ENCODE data around the gene CHCHD6. TPM values are rescaled to one million over a fixed set of nuclear protein-coding genes. Genes with fewer than 3 reads are reported as not detected.

CHCHD6 gene
- total RNA-seq, 4 donors from 2014 or later = 7.5 to 21.9 (median 16.3) TPM

GRCh38 chr3:126837773-126838172 is 133.7 kb downstream of the CHCHD6 start:
- H3K4me1 ChIP-seq = no peaks in the 10 kb centered on the region
- H3K36me3 ChIP-seq = no peaks in the 10 kb centered on the region
- no peak overlapping the region for H3K27ac ChIP-seq
- no peaks in the 10 kb centered on the region for H3K27me3 ChIP-seq
- TF ChIP-seq CTCF (IDR thresholded peaks at IDR 0.05) (no peak), POLR2A (IDR thresholded peaks at IDR 0.05) (no peak)
- H3K4me3 ChIP-seq = no peak overlapping the region
- no peaks in the 10 kb centered on the region for H3K9me3 ChIP-seq
- WGBS, 2 donors = 91 to 97% methylated on average over 3 to 4 of the region's 4 CpGs
- intact Hi-C loops (cut with DNase I) = no loop called here
- DNase-seq = no peak

GRCh38 chr3:126845920-126846715 is 142.1 kb downstream of the CHCHD6 start:
- intact Hi-C loops (cut with DNase I) = no loop called here
- Histone ChIP-seq H3K36me3 (no peaks in the 10 kb centered on the region), H3K4me3 (no peak overlapping the region), H3K9me3 (no peaks in the 10 kb centered on the region), H3K4me1 (peaks cover 0 to 5% (median 0%) of the 10 kb centered on the region in 3 donors), H3K27ac (no peak overlapping the region), H3K27me3 (no peaks in the 10 kb centered on the region)
- 41 to 57% methylated on average over 2 of the region's 2 CpGs for WGBS, 2 donors
- TF ChIP-seq CTCF (IDR thresholded peaks at IDR 0.05) (no peak), POLR2A (IDR thresholded peaks at IDR 0.05) (no peak)
- no peak for DNase-seq

GRCh38 chr3:126847061-126847460 is 143.0 kb downstream of the CHCHD6 start:
- no peak overlapping the region for H3K27ac ChIP-seq
- TF ChIP-seq POLR2A (IDR thresholded peaks at IDR 0.05) = no peak
- TF ChIP-seq CTCF (IDR thresholded peaks at IDR 0.05) = no peak
- H3K4me3 ChIP-seq = no peak overlapping the region
- no peaks in the 10 kb centered on the region for H3K27me3 ChIP-seq
- peaks cover 0 to 5% (median 0%) of the 10 kb centered on the region in 3 donors for H3K4me1 ChIP-seq
- WGBS, 2 donors = 83 to 100% methylated on average over 3 of the region's 3 CpGs
- H3K36me3 ChIP-seq = no peaks in the 10 kb centered on the region
- intact Hi-C loops (cut with DNase I) = no loop called here
- DNase-seq = no peak
- H3K9me3 ChIP-seq = no peaks in the 10 kb centered on the region

GRCh38 chr3:126848991-126849390 is 145.0 kb downstream of the CHCHD6 start:
- Histone ChIP-seq H3K4me1 (peaks cover 0 to 5% (median 0%) of the 10 kb centered on the region in 3 donors), H3K9me3 (no peaks in the 10 kb centered on the region), H3K36me3 (no peaks in the 10 kb centered on the region), H3K4me3 (no peak overlapping the region), H3K27me3 (no peaks in the 10 kb centered on the region), H3K27ac (no peak overlapping the region)
- intact Hi-C loops (cut with DNase I) = no loop called here
- 88 to 94% methylated on average over 6 of the region's 6 CpGs for WGBS, 2 donors
- DNase-seq = no peak
- TF ChIP-seq CTCF (IDR thresholded peaks at IDR 0.05) (no peak), POLR2A (IDR thresholded peaks at IDR 0.05) (no peak)

- intact Hi-C loops (cut with DNase I) = no loop called here
- Histone ChIP-seq H3K27ac (no peak overlapping the region), H3K27me3 (no peaks in the 10 kb centered on the region), H3K36me3 (no peaks in the 10 kb centered on the region), H3K9me3 (no peaks in the 10 kb centered on the region), H3K4me1 (peaks cover 0 to 5% (median 0%) of the 10 kb centered on the region in 3 donors), H3K4me3 (no peak overlapping the region)
- DNase-seq = no peak
- 89 to 95% methylated on average over 2 to 6 of the region's 6 CpGs for WGBS, 2 donors
- TF ChIP-seq POLR2A (IDR thresholded peaks at IDR 0.05) (no peak), CTCF (IDR thresholded peaks at IDR 0.05) (no peak)
Measured at GRCh38 chr3:126849768-126850167, 145.7 kb downstream of the CHCHD6 start.
